Measurements from ENCODE around the gene CACNA1A. TPM values are rescaled to one million over a fixed set of nuclear protein-coding genes. Genes with fewer than 3 reads are reported as not detected.

Gene CACNA1A
- total and polyA plus RNA-seq, 2 of the 4 experiments (the other 2 are of a cell fraction) = 5.9 to 15.0 TPM

GRCh38 chr19:13234518-13234917 lies 271.8 kb downstream of the CACNA1A start:
- dilution Hi-C loops (cut with HindIII; ENCODE audit: low sequenced_read_pairs, unreplicated experiment) (no loop called here), intact Hi-C loops (cut with micrococcal nuclease) (no loop called here), in situ Hi-C loops (cut with MboI; ENCODE audit: low sequenced_read_pairs) (no loop called here)
- ATAC-seq (ENCODE audit: low read depth) (peak; percentile 63; the same call in 1 of the 2 replicates), DNase-seq (no peak)
- Histone ChIP-seq H3K79me1 (ENCODE audit: low read depth in 1 of 2, low read length in 2 of 2) (no peaks in the 10 kb centered on the region), H4K91ac (ENCODE audit: insufficient read depth, low read depth, low read length) (no peak overlapping the region), H3K4me1 (ENCODE audit: control insufficient read depth, insufficient read depth, low read length) (peaks cover 2% of the 10 kb centered on the region; the same call in 1 of the 2 replicates), H3K4me2 (ENCODE audit: low read depth, low read length) (no peak overlapping the region), H3K9me1 (ENCODE audit: insufficient read depth, low read length) (no peaks in the 10 kb centered on the region), H3K9me3 (ENCODE audit: control insufficient read depth, insufficient read depth, low read length) (peaks cover 6% of the 10 kb centered on the region), H3K27ac (ENCODE audit: insufficient read depth, low read length) (no peak overlapping the region), H3K36me3 (ENCODE audit: control insufficient read depth, insufficient read depth, low read length) (peaks cover 5% of the 10 kb centered on the region; the same call in 1 of the 2 replicates), H3K4me3 (ENCODE audit: insufficient read depth, low read depth, low read length) (no peak overlapping the region), H4K5ac (ENCODE audit: low read depth, low read length) (no peak overlapping the region), H3K18ac (ENCODE audit: low read depth, low read length) (no peak overlapping the region), H2AFZ (replicated peaks; ENCODE audit: low read length, poor library complexity) (peak overlapping the region; percentile 72), H2BK20ac (ENCODE audit: low read depth, low read length) (no peak overlapping the region), H2AK9ac (replicated peaks; ENCODE audit: low read depth, low read length, poor library complexity) (no peak overlapping the region), H3K56ac (ENCODE audit: extremely low read depth, insufficient read depth, low read length) (no peak overlapping the region), H3K9ac (ENCODE audit: low read depth, low read length) (no peak overlapping the region), H2BK15ac (ENCODE audit: low read depth, low read length) (no peak overlapping the region), H3K4ac (ENCODE audit: low read depth, low read length) (no peak overlapping the region), H4K20me1 (ENCODE audit: insufficient read depth, low read length) (no peaks in the 10 kb centered on the region), H2BK120ac (ENCODE audit: low read depth, low read length) (no peak overlapping the region), H3K27me3 (ENCODE audit: control insufficient read depth, insufficient read depth, low read length) (peaks cover 8% of the 10 kb centered on the region; the same call in 1 of the 2 replicates), H4K8ac (ENCODE audit: low read depth in 2 of 2, low read length in 2 of 2) (no peak overlapping the region; a peak in 2 of 4 replicates), H3K14ac (replicated peaks; ENCODE audit: low read depth, low read length) (no peak overlapping the region), H2AK5ac (ENCODE audit: low read depth, low read length) (no peak overlapping the region), H2BK5ac (ENCODE audit: low read depth, low read length, poor library complexity, severe bottlenecking) (no peak overlapping the region), H3K23ac (ENCODE audit: low read depth, low read length) (no peak overlapping the region)
- CTCF ChIA-PET = no interaction called here
- TF ChIP-seq CEBPB (IDR thresholded peaks at IDR 0.05; ENCODE audit: low read depth, low read length) (no peak), CTCF (conservative IDR thresholded peaks at IDR 0.05; ENCODE audit: low read depth, low read length) (peak; percentile 46), SMC3 (IDR thresholded peaks at IDR 0.05; ENCODE audit: low read depth, low read length) (peak; percentile 28), MXI1 (IDR thresholded peaks at IDR 0.05; ENCODE audit: borderline replicate concordance, low read depth, low read length) (no peak), RAD21 (IDR thresholded peaks at IDR 0.05; ENCODE audit: low read length) (peak; percentile 22; the same call in 1 of the 2 replicates)
- POLR2A ChIA-PET (ENCODE audit: unreplicated experiment) = no interaction called here
- no CpG with 5 or more reads among the region's 13 CpGs for WGBS, 2 experiments (ENCODE audit: extremely low coverage in 2 of 2, insufficient read length in 1 of 2)
- BruUV-seq (replicated peaks) = no TSS peak

Data from IMR-90 (cell line).